Cardiac muscle cell (in vitro differentiated cells and primary cell): ENCODE results near the gene B4GALT1. TPM values are rescaled to one million over a fixed set of nuclear protein-coding genes. Genes with fewer than 3 reads are reported as not detected.

Source experiments
- DNase-seq, 2 donors: peaks; one replicate each; pipeline versions ENCODE4 v3.0.0 to v3.0.0-alpha.2; 2010 to 2017; ENCODE audit warnings: low read depth in 1 of 2, low spot score in 1 of 2
- H3K27ac ChIP-seq: fragments of 200-600 bp; sonication (generic); 2 replicates; pipeline ENCODE4 v1.5.1; 2016
- H3K27me3 ChIP-seq: fragments of 200-600 bp; sonication (generic); 2 replicates; pipeline ENCODE4 v1.6.0; 2016; ENCODE audit warnings: control low read depth
- H3K36me3 ChIP-seq: fragments of 200-600 bp; sonication (generic); 2 replicates; pipeline ENCODE4 v1.5.1; 2016; ENCODE audit warnings: control low read depth
- H3K4me1 ChIP-seq: fragments of 200-600 bp; sonication (generic); 2 replicates; pipeline ENCODE4 v1.8.1; 2017; ENCODE audit warnings: low read depth, mild to moderate bottlenecking, mixed run types
- H3K4me3 ChIP-seq: fragments of 200-600 bp; sonication (generic); 2 replicates; pipeline ENCODE4 v1.5.1; 2016; ENCODE audit warnings: mild to moderate bottlenecking
- H3K9me3 ChIP-seq: fragments of 200-600 bp; sonication (generic); 2 replicates; pipeline ENCODE4 v1.5.1; 2017; ENCODE audit warnings: low read depth, mild to moderate bottlenecking, control low read depth
- CTCF ChIP-seq: IDR thresholded peaks from 2 replicates; pipeline ENCODE4 v1.5.1; 2012; ENCODE audit warnings: low read depth, mild to moderate bottlenecking, low read length
- polyA plus RNA-seq: library from polyadenylated mRNA; unstranded; fragments of >200 nt; fragmentation: Nextera tagmentation; extraction: Ambion mirVana; gene quantifications from 2 replicates; pipeline ENCODE4 v1.2.1, GENCODE V29; 2016
- total RNA-seq: library from RNA; depleted of rRNA; stranded (reverse); fragments of >200 nt; gene quantifications from 2 replicates; pipeline ENCODE4 v1.2.3, GENCODE V29; 2016

The B4GALT1 gene
- total and polyA plus RNA-seq, 2 experiments from 2014 or later = 22.1 to 33.6 TPM

- no peaks in the 10 kb centered on the region for H3K36me3 ChIP-seq
- TF ChIP-seq CTCF = no peak
- peaks cover 12% of the 10 kb centered on the region for H3K4me1 ChIP-seq
- no peak overlapping the region for H3K4me3 ChIP-seq
- no peak for DNase-seq
- H3K9me3 ChIP-seq = no peaks in the 10 kb centered on the region
- no peak overlapping the region for H3K27ac ChIP-seq
- no peaks in the 10 kb centered on the region for H3K27me3 ChIP-seq
Observed at GRCh38 chr9:33192493-33193255, 25.5 kb upstream of the B4GALT1 start.

GRCh38 chr9:33190021-33190705 lies 23.0 kb upstream of the B4GALT1 start:
- H3K4me1 ChIP-seq = peaks cover 26% of the 10 kb centered on the region
- no peak overlapping the region for H3K4me3 ChIP-seq
- no peaks in the 10 kb centered on the region for H3K36me3 ChIP-seq
- DNase-seq = no peak
- no peaks in the 10 kb centered on the region for H3K9me3 ChIP-seq
- H3K27me3 ChIP-seq = no peaks in the 10 kb centered on the region
- TF ChIP-seq CTCF = no peak
- H3K27ac ChIP-seq = no peak overlapping the region

GRCh38 chr9:33189331-33189791 lies 22.2 kb upstream of the B4GALT1 start:
- H3K36me3 ChIP-seq = no peaks in the 10 kb centered on the region
- DNase-seq = no peak
- no peak for TF ChIP-seq CTCF
- H3K4me1 ChIP-seq = peaks cover 26% of the 10 kb centered on the region
- H3K9me3 ChIP-seq = no peaks in the 10 kb centered on the region
- no peaks in the 10 kb centered on the region for H3K27me3 ChIP-seq
- no peak overlapping the region for H3K27ac ChIP-seq
- H3K4me3 ChIP-seq = no peak overlapping the region

GRCh38 chr9:33188711-33189110 lies 21.6 kb upstream of the B4GALT1 start:
- H3K36me3 ChIP-seq = no peaks in the 10 kb centered on the region
- no peak overlapping the region for H3K27ac ChIP-seq
- no peaks in the 10 kb centered on the region for H3K27me3 ChIP-seq
- no peak for TF ChIP-seq CTCF
- no peaks in the 10 kb centered on the region for H3K9me3 ChIP-seq
- no peak overlapping the region for H3K4me3 ChIP-seq
- DNase-seq = no peak
- peaks cover 26% of the 10 kb centered on the region for H3K4me1 ChIP-seq

GRCh38 chr9:33187519-33188218 lies 20.5 kb upstream of the B4GALT1 start:
- H3K9me3 ChIP-seq = no peaks in the 10 kb centered on the region
- peak; percentile 57 to 77 for DNase-seq
- no peak for TF ChIP-seq CTCF
- no peaks in the 10 kb centered on the region for H3K27me3 ChIP-seq
- H3K36me3 ChIP-seq = no peaks in the 10 kb centered on the region
- no peak overlapping the region for H3K27ac ChIP-seq
- H3K4me1 ChIP-seq = peaks cover 21% of the 10 kb centered on the region
- H3K4me3 ChIP-seq = no peak overlapping the region
